HepG2 (cell line): ENCODE results near the gene ATG16L2. TPM values are rescaled to one million over a fixed set of nuclear protein-coding genes. Genes with fewer than 3 reads are reported as not detected.

ENCODE experiments used
- CBX1 ChIP-seq: IDR thresholded peaks from one replicate; pipeline ENCODE4 v1.6.1; 2016; ENCODE audit warnings: antibody characterized with exemption, low read depth
- CCDC6 ChIP-seq: sonication (generic); formaldehyde crosslinking; IDR thresholded peaks from 2 replicates; pipeline ENCODE4 v1.8.1; 2022; ENCODE audit warnings: mild to moderate bottlenecking, missing genetic modification reagents, moderate library complexity
- GABPA ChIP-seq, 2 experiments: IDR thresholded peaks; 2 replicates each; pipeline ENCODE4 v1.6.1; 2011 to 2016; ENCODE audit warnings: low read depth in 2 of 2, low read length in 1 of 2, missing biosample characterization in 1 of 2, missing genetic modification characterization in 1 of 2
- HNRNPLL ChIP-seq: fragments of 200-400 bp; formaldehyde crosslinking; IDR thresholded peaks from 2 replicates; pipeline ENCODE4 v1.6.1; 2017; ENCODE audit warnings: mild to moderate bottlenecking, low read depth, low read length; ENCODE audit not compliant: poor library complexity, severe bottlenecking
- MAFG ChIP-seq: sonication (generic); formaldehyde crosslinking; IDR thresholded peaks from 2 replicates; pipeline ENCODE4 v1.5.1; 2020; ENCODE audit warnings: mild to moderate bottlenecking, missing genetic modification reagents
- NR2F2 ChIP-seq: IDR thresholded peaks from 2 replicates; pipeline ENCODE4 v1.6.1; 2012; ENCODE audit warnings: low read depth, inconsistent platforms, borderline replicate concordance
- RBFOX2 ChIP-seq: fragments of 200-400 bp; formaldehyde crosslinking; IDR thresholded peaks from 2 replicates; pipeline ENCODE4 v1.6.1; 2017; ENCODE audit warnings: low read depth, mild to moderate bottlenecking, low read length
- RFX3 ChIP-seq: IDR thresholded peaks from 2 replicates; pipeline ENCODE4 v1.6.1; 2016; ENCODE audit warnings: missing biosample characterization, missing genetic modification reagents
- SALL1 ChIP-seq: sonication (generic); formaldehyde crosslinking; IDR thresholded peaks from 2 replicates; pipeline ENCODE4 v1.8.0; 2022; ENCODE audit warnings: mild to moderate bottlenecking, missing genetic modification reagents
- STAT5B ChIP-seq: sonication (generic); formaldehyde crosslinking; IDR thresholded peaks from 2 replicates; pipeline ENCODE4 v1.4.0; 2020; ENCODE audit warnings: missing genetic modification reagents
- ZNF510 ChIP-seq: sonication (generic); formaldehyde crosslinking; IDR thresholded peaks from 2 replicates; pipeline ENCODE4 v1.4.0; 2020; ENCODE audit warnings: low read depth, mild to moderate bottlenecking, missing genetic modification reagents
- ZNF614 ChIP-seq: IDR thresholded peaks from 2 replicates; pipeline ENCODE4 v1.6.1; 2018; ENCODE audit warnings: missing biosample characterization, missing genetic modification reagents, inconsistent platforms, borderline replicate concordance
- ZSCAN22 ChIP-seq: sonication (generic); formaldehyde crosslinking; IDR thresholded peaks from 2 replicates; pipeline ENCODE4 v1.4.0; 2020; ENCODE audit warnings: mild to moderate bottlenecking, missing genetic modification reagents
- ZSCAN29 ChIP-seq: sonication (generic); formaldehyde crosslinking; conservative IDR thresholded peaks from 2 replicates; pipeline ENCODE4 v1.4.0; 2020; ENCODE audit warnings: mild to moderate bottlenecking, missing genetic modification reagents
- ZZZ3 ChIP-seq: sonication (generic); formaldehyde crosslinking; IDR thresholded peaks from 2 replicates; pipeline ENCODE4 v1.4.0; 2020; ENCODE audit warnings: missing genetic modification reagents, mild to moderate bottlenecking, borderline replicate concordance
- polyA plus RNA-seq, 8 experiments: library from polyadenylated mRNA; depleted of rRNA in 3 of 8; stranded (reverse) in 7 of 8; unstranded in 1 of 8; fragments of >200 nt; fragmentation: Illumina TruSeq in 4 of 8; extraction: Trizol in 4 of 8; gene quantifications; 2 replicates each; pipeline versions ENCODE4 v1.2.1 to v1.2.3, GENCODE V29; 2011 to 2016; ENCODE audit warnings: low read depth in 4 of 8, missing spikeins in 1 of 8, mixed read lengths in 1 of 8; ENCODE audit not compliant: insufficient read depth in 1 of 8
- total RNA-seq, 5 experiments: library from RNA; depleted of rRNA; stranded (reverse); fragments of >200 nt; fragmentation: Illumina TruSeq; extraction: Trizol; gene quantifications; 2 replicates each; pipeline ENCODE4 v1.2.3, GENCODE V29; 2016; ENCODE audit warnings: low read depth in 1 of 5
- TF ChIP-seq, protein P1 (sequence below): sonication (generic); formaldehyde crosslinking; IDR thresholded peaks from 2 replicates; pipeline ENCODE4 v1.9.0; 2021; ENCODE audit warnings: missing genetic modification reagents, borderline replicate concordance
- TF ChIP-seq, protein P2 (sequence below): sonication (generic); formaldehyde crosslinking; IDR thresholded peaks from 2 replicates; pipeline ENCODE4 v1.4.0; 2020; ENCODE audit warnings: missing genetic modification reagents
- TF ChIP-seq, protein P3 (sequence below): sonication (generic); formaldehyde crosslinking; IDR thresholded peaks from 2 replicates; pipeline ENCODE4 v1.4.0; 2020; ENCODE audit warnings: missing genetic modification reagents

ATG16L2 gene
- total and polyA plus RNA-seq, 2 of the 13 experiments (the other 11 are each of a cell fraction or from before 2014, with no cell fraction given) = 6.2 to 14.8 TPM

DNA sequence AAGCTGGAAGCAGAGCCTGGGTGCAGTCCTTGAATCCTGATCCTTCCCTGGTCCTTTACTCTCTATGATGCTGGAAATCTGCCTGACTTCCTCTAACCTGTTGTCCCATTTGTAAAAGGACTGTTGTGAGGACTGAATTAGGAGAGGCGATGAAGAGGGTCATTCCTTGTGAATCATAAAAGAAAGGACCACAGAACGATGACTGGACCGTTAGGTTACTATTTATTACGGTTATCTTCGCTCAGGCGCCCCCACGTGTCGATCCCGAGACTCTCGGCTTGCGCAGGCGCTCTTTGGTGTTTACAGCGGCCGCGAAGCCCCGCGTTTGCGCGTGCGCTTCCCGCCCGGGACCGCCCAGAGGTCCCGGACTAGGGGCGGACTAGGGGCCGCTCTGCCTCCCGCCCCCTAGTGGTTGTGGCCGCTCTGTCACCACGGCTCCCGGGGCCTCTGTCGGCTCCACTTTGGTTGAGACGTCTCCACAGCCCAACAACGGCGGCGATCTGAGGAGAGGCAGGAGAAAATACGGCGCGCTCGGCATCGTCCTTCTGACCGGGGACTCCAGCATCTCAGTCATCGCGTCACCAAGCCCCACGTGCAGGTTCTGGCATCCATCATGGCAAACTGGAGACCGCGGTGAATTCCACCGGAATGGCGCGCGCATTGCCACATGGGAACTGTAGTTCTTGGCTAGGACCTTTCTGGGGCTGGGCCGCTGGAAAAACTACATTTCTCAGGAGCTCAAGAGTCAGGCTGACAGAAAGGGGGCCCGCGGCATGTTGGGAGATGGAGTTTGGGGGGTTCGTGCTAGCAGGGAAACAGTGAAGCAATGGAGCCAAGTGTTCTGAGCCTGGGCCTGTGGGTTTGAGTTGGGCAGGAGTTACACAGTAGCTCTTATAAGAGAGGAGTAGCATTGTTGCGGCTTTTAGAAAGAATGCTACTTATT, 20.5 kb upstream of the ATG16L2 start, which contains the start of gene STARD10 (continued):
- TF ChIP-seq, protein P1, sequence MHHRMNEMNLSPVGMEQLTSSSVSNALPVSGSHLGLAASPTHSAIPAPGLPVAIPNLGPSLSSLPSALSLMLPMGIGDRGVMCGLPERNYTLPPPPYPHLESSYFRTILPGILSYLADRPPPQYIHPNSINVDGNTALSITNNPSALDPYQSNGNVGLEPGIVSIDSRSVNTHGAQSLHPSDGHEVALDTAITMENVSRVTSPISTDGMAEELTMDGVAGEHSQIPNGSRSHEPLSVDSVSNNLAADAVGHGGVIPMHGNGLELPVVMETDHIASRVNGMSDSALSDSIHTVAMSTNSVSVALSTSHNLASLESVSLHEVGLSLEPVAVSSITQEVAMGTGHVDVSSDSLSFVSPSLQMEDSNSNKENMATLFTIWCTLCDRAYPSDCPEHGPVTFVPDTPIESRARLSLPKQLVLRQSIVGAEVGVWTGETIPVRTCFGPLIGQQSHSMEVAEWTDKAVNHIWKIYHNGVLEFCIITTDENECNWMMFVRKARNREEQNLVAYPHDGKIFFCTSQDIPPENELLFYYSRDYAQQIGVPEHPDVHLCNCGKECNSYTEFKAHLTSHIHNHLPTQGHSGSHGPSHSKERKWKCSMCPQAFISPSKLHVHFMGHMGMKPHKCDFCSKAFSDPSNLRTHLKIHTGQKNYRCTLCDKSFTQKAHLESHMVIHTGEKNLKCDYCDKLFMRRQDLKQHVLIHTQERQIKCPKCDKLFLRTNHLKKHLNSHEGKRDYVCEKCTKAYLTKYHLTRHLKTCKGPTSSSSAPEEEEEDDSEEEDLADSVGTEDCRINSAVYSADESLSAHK (CRISPR knock-in tag) = no peak
- TF ChIP-seq HNRNPLL (peak; percentile 40), NR2F2 (no peak; the same call in 1 of the 2 replicates), CCDC6 (CRISPR knock-in tag) (peak; percentile 47; the same call in 1 of the 2 replicates), ZZZ3 (no peak; the same call in 1 of the 2 replicates), RBFOX2 (peak; percentile 72), RFX3 (CRISPR knock-in tag) (no peak), STAT5B (no peak), CBX1 (no peak), MAFG (CRISPR knock-in tag) (no peak), GABPA (IDR thresholded peaks at IDR 0.05; ENCODE audit: low read depth, low read length) (peak; percentile 38; the same call in 1 of the 2 replicates), GABPA (CRISPR knock-in tag; IDR thresholded peaks at IDR 0.05; ENCODE audit: low read depth) (peak; percentile 86), ZNF510 (CRISPR knock-in tag) (peak; percentile 67; the same call in 1 of the 2 replicates), ZNF614 (0 out of 2 replicates have a peak, but pooled peaks have one; percentile 26), ZSCAN22 (peak; percentile 56; the same call in 1 of the 2 replicates), ZSCAN29 (0 out of 2 replicates have a peak, but pooled peaks have one; percentile 32), SALL1 (CRISPR knock-in tag) (peak; percentile 82)
- TF ChIP-seq, protein P2, sequence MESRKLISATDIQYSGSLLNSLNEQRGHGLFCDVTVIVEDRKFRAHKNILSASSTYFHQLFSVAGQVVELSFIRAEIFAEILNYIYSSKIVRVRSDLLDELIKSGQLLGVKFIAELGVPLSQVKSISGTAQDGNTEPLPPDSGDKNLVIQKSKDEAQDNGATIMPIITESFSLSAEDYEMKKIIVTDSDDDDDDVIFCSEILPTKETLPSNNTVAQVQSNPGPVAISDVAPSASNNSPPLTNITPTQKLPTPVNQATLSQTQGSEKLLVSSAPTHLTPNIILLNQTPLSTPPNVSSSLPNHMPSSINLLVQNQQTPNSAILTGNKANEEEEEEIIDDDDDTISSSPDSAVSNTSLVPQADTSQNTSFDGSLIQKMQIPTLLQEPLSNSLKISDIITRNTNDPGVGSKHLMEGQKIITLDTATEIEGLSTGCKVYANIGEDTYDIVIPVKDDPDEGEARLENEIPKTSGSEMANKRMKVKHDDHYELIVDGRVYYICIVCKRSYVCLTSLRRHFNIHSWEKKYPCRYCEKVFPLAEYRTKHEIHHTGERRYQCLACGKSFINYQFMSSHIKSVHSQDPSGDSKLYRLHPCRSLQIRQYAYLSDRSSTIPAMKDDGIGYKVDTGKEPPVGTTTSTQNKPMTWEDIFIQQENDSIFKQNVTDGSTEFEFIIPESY (CRISPR knock-in tag) = no peak
- TF ChIP-seq, protein P3, sequence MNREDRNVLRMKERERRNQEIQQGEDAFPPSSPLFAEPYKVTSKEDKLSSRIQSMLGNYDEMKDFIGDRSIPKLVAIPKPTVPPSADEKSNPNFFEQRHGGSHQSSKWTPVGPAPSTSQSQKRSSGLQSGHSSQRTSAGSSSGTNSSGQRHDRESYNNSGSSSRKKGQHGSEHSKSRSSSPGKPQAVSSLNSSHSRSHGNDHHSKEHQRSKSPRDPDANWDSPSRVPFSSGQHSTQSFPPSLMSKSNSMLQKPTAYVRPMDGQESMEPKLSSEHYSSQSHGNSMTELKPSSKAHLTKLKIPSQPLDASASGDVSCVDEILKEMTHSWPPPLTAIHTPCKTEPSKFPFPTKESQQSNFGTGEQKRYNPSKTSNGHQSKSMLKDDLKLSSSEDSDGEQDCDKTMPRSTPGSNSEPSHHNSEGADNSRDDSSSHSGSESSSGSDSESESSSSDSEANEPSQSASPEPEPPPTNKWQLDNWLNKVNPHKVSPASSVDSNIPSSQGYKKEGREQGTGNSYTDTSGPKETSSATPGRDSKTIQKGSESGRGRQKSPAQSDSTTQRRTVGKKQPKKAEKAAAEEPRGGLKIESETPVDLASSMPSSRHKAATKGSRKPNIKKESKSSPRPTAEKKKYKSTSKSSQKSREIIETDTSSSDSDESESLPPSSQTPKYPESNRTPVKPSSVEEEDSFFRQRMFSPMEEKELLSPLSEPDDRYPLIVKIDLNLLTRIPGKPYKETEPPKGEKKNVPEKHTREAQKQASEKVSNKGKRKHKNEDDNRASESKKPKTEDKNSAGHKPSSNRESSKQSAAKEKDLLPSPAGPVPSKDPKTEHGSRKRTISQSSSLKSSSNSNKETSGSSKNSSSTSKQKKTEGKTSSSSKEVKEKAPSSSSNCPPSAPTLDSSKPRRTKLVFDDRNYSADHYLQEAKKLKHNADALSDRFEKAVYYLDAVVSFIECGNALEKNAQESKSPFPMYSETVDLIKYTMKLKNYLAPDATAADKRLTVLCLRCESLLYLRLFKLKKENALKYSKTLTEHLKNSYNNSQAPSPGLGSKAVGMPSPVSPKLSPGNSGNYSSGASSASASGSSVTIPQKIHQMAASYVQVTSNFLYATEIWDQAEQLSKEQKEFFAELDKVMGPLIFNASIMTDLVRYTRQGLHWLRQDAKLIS (CRISPR knock-in tag) = no peak
